Suprapubic skin (tissue), 4 donors: ENCODE results near the gene NUP58. TPM values are rescaled to one million over a fixed set of nuclear protein-coding genes. Genes with fewer than 3 reads are reported as not detected.

Experiments used
- DNase-seq, 2 donors: peaks; one replicate each; pipeline ENCODE4 v3.0.0-alpha.2; 2019; ENCODE audit warnings: low spot score in 2 of 2
- H3K27ac ChIP-seq: fragments of 200-600 bp; sonication (generic); one replicate; pipeline ENCODE4 v1.5.1; 2019
- H3K27me3 ChIP-seq: fragments of 200-600 bp; sonication (generic); one replicate; pipeline ENCODE4 v1.5.1; 2019
- H3K36me3 ChIP-seq: fragments of 200-600 bp; sonication (generic); one replicate; pipeline ENCODE4 v1.5.1; 2019
- H3K4me1 ChIP-seq: fragments of 200-600 bp; sonication (generic); one replicate; pipeline ENCODE4 v1.5.1; 2019
- H3K4me3 ChIP-seq: fragments of 200-600 bp; sonication (generic); one replicate; pipeline ENCODE4 v1.5.1; 2019; ENCODE audit warnings: mild to moderate bottlenecking
- H3K9me3 ChIP-seq: fragments of 200-600 bp; sonication (generic); one replicate; pipeline ENCODE4 v1.5.1; 2019
- EP300 ChIP-seq: sonication (generic); formaldehyde crosslinking; IDR thresholded peaks from one replicate; pipeline ENCODE4 v1.6.1; 2017; ENCODE audit warnings: antibody characterized with exemption
- POLR2A ChIP-seq, 2 donors: fragments of 450-650 bp; IDR thresholded peaks; one replicate each; pipeline ENCODE4 v1.6.1; 2017; ENCODE audit warnings: antibody characterized with exemption in 2 of 2, mild to moderate bottlenecking in 2 of 2, moderate library complexity in 2 of 2
- POLR2AphosphoS5 ChIP-seq, 3 donors: sonication (generic); formaldehyde crosslinking; IDR thresholded peaks; one replicate each; pipeline ENCODE4 v1.6.1; 2017; ENCODE audit warnings: antibody characterized with exemption in 3 of 3
- WGBS: methylation state at CpG from one replicate; pipeline ENCODE4 v1.1.5; 2018; 5-methylcytosine and 5-hydroxymethylcytosine counted together
- total RNA-seq, 4 donors: library from RNA; depleted of rRNA; stranded (reverse); fragments of >200 nt; gene quantifications; one replicate each; pipeline ENCODE4 v1.1.0, GENCODE V29; 2016
- TF ChIP-seq, protein P1 (sequence below), 2 donors: fragments of 200-600 bp in 1 of 2; fragments of 450-650 bp in 1 of 2; sonication (generic) in 1 of 2; IDR thresholded peaks; one replicate each; pipeline ENCODE4 v1.5.1; 2016 to 2019; ENCODE audit warnings: antibody characterized with exemption in 2 of 2, mild to moderate bottlenecking in 1 of 2, moderate library complexity in 1 of 2

NUP58 gene
- total RNA-seq, 4 donors from 2014 or later, result 27.6 to 54.3 (median 39.9) TPM

DNA sequence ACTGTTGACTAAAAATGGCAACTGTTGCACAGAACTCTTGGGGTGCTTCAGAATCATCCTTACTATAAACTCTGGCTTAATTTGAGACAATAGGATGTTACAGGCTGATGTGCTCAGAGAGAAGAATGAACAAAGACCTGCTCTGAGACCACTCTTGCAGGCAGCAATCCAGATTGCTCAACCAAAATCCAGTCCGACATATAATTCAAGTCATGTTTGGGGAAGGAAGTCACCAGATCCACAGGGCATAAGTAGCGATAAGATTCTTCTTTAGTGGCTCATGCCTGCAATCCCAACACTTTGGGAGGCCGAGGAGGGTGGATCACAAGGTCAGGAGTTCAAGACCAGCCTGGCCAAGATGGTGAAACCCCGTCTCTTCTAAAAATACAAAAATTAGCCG is 34.7 kb upstream of the NUP58 start:
- Histone ChIP-seq H3K36me3 (peaks cover 71% of the 10 kb centered on the region), H3K4me3 (no peak overlapping the region), H3K27ac (no peak overlapping the region), H3K27me3 (no peaks in the 10 kb centered on the region), H3K9me3 (no peaks in the 10 kb centered on the region), H3K4me1 (no peaks in the 10 kb centered on the region)
- TF ChIP-seq EP300 (no peak), POLR2AphosphoS5 (IDR thresholded peaks at IDR 0.05) (no peak), POLR2A (IDR thresholded peaks at IDR 0.05) (no peak)
- TF ChIP-seq, protein P1, sequence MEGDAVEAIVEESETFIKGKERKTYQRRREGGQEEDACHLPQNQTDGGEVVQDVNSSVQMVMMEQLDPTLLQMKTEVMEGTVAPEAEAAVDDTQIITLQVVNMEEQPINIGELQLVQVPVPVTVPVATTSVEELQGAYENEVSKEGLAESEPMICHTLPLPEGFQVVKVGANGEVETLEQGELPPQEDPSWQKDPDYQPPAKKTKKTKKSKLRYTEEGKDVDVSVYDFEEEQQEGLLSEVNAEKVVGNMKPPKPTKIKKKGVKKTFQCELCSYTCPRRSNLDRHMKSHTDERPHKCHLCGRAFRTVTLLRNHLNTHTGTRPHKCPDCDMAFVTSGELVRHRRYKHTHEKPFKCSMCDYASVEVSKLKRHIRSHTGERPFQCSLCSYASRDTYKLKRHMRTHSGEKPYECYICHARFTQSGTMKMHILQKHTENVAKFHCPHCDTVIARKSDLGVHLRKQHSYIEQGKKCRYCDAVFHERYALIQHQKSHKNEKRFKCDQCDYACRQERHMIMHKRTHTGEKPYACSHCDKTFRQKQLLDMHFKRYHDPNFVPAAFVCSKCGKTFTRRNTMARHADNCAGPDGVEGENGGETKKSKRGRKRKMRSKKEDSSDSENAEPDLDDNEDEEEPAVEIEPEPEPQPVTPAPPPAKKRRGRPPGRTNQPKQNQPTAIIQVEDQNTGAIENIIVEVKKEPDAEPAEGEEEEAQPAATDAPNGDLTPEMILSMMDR (IDR thresholded peaks at IDR 0.05), result no peak
- WGBS, result 90% methylated on average over 5 of the region's 5 CpGs
- no peak for DNase-seq

DNA sequence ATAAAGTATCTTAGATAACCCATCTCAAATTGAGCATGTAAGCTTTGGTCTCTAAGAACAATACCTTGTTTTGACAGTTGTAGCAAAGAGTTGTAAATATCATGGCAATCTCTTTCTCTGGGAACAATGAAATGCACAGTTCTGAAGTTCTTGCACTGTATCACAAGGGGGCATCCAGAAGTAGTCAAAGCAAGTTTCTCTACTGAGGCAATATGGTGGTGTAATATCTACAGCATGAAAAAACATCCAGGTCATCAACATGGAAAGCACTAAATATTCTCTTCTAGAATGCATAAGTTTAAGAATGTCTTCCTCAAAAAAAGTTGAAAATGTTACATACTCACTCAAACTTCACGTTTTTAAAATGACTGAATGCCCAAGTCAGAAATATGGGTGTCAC is 33.7 kb upstream of the NUP58 start:
- Histone ChIP-seq H3K27me3 (no peaks in the 10 kb centered on the region), H3K4me1 (no peaks in the 10 kb centered on the region), H3K36me3 (peaks cover 72% of the 10 kb centered on the region), H3K4me3 (no peak overlapping the region), H3K27ac (no peak overlapping the region), H3K9me3 (no peaks in the 10 kb centered on the region)
- TF ChIP-seq POLR2A (IDR thresholded peaks at IDR 0.05), result no peak
- TF ChIP-seq, protein P1 (IDR thresholded peaks at IDR 0.05), result no peak
- DNase-seq, result no peak
- WGBS, result 89% methylated on average over 1 of the region's 1 CpG

DNA sequence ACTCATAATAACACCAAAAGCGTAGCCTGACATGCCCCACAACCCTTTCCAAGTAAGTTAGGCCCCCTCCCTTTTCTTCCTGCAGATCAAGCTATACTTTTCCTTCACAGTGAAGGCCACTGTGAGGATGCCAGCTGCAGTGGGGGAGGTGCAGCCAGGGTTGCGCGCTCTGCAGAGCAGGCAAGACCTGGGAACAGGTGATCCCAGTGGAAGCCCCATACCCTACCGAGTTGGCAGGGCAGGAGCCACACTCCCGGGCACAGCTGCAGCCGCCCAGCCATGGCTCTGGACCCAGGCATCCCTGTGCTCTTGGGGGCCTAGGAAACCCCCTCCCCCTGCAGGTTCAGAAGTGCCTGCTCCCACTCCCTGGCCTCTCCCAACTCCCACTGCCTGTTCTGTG is 32.9 kb upstream of the NUP58 start:
- TF ChIP-seq POLR2A (IDR thresholded peaks at IDR 0.05) (no peak), POLR2AphosphoS5 (IDR thresholded peaks at IDR 0.05) (no peak), EP300 (no peak)
- TF ChIP-seq, protein P1 (IDR thresholded peaks at IDR 0.05), result no peak
- no peak overlapping the region for H3K4me3 ChIP-seq
- no peaks in the 10 kb centered on the region for H3K9me3 ChIP-seq
- H3K27me3 ChIP-seq, result no peaks in the 10 kb centered on the region
- H3K4me1 ChIP-seq, result no peaks in the 10 kb centered on the region
- DNase-seq, result no peak
- H3K36me3 ChIP-seq, result peaks cover 67% of the 10 kb centered on the region
- 90% methylated on average over 4 of the region's 6 CpGs for WGBS
- H3K27ac ChIP-seq, result no peak overlapping the region

DNA sequence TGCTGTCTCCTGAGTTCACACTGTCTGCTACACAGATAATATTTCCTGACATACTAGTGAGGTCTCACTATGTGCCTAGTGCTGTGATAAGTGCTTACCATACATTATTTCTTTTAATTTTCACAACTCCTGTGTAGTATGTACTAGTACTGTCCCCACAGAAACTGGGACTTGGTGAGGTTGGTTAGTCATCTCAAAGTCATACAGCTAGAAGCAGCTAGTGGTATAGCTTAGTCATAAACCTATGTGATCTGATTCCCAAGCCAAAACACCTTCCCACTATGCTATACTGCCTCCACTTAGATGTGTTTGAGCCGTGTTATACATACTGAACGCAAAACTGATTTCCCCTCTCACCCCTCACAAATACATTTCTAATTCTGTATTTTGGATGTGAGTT is 24.7 kb upstream of the NUP58 start:
- 89% methylated on average over 2 of the region's 2 CpGs for WGBS
- no peak for DNase-seq
- no peaks in the 10 kb centered on the region for H3K9me3 ChIP-seq
- H3K4me3 ChIP-seq, result no peak overlapping the region
- no peak overlapping the region for H3K27ac ChIP-seq
- no peaks in the 10 kb centered on the region for H3K4me1 ChIP-seq
- H3K27me3 ChIP-seq, result no peaks in the 10 kb centered on the region
- peaks cover 9% of the 10 kb centered on the region for H3K36me3 ChIP-seq
- TF ChIP-seq, protein P1 (IDR thresholded peaks at IDR 0.05), result no peak
- TF ChIP-seq POLR2A (IDR thresholded peaks at IDR 0.05), result no peak
- no peak for TF ChIP-seq POLR2AphosphoS5 (IDR thresholded peaks at IDR 0.05)
- TF ChIP-seq EP300, result no peak

DNA sequence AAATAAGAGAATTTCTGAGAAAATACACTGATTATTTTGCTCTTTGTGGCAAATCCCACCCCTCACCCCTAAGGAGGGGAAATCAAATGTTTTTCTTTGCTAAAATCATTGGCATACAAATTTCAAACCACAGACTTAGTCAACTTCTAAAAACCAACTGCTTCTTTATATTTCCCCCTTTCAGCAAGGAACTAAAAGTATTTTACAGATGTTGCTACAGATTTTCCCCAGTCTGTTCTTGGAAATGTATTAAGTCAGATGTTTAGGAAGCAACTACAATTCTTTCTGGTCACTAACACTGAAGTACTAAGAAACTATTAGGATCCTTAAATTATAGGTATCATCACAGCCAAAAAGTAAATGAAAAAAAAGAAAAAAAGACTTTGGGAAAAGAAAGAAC is 21.0 kb upstream of the NUP58 start:
- no peaks in the 10 kb centered on the region for H3K9me3 ChIP-seq
- no peak overlapping the region for H3K27ac ChIP-seq
- peaks cover 4% of the 10 kb centered on the region for H3K4me1 ChIP-seq
- H3K27me3 ChIP-seq, result no peaks in the 10 kb centered on the region
- TF ChIP-seq, protein P1 (IDR thresholded peaks at IDR 0.05), result no peak
- TF ChIP-seq EP300 (no peak), POLR2A (IDR thresholded peaks at IDR 0.05) (no peak), POLR2AphosphoS5 (IDR thresholded peaks at IDR 0.05) (no peak)
- H3K4me3 ChIP-seq, result no peak overlapping the region
- H3K36me3 ChIP-seq, result no peaks in the 10 kb centered on the region
- DNase-seq, result no peak
